Fibroblast of gingiva (primary cell): ENCODE data around the gene BRPF1.
"Not testable (repeated sequence)": the region's sequence is repeated elsewhere in the genome, so short reads cannot be mapped to it uniquely, and the experiment has no call there.

ENCODE experiments used
- DNase-seq: peaks from one replicate; pipeline ENCODE4 v3.0.0-alpha.2; 2011; ENCODE audit warnings: low read depth

Gene BRPF1

DNA sequence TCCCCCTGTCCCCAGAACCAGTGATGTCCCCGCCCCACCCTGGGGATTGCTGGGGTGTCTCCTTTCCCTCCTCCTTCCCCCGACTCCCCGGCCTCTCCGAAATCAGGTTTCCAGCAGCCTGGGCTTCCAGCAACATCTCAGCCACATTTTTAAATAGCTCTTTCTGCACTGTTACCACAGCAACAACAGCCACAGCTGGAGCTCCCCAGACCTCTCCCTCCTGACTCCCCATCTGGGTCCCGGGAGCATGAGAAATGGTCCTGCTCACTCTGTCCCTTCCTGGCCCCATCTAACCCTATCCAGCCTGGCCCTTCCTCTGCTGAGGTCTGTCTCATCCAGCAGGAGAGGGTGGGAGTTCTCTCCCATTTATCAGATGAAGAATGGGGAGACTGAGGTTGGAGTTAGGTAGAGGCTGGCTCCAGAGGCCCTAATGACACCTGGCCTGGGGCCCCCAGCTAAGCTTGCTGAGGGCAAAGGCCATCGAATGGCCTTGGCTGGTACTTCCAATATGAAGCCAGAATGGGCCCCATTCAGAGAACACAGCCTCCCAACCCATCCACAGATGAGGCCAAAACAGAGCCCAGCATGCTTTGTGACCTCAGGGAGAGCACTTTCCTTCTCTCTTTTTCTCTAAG, 36.7 kb downstream of the BRPF1 start:
- DNase-seq = no peak

- DNase-seq = no peak
Observed at GRCh38 chr3:9769012-9769411, 37.5 kb downstream of the BRPF1 start.

DNA sequence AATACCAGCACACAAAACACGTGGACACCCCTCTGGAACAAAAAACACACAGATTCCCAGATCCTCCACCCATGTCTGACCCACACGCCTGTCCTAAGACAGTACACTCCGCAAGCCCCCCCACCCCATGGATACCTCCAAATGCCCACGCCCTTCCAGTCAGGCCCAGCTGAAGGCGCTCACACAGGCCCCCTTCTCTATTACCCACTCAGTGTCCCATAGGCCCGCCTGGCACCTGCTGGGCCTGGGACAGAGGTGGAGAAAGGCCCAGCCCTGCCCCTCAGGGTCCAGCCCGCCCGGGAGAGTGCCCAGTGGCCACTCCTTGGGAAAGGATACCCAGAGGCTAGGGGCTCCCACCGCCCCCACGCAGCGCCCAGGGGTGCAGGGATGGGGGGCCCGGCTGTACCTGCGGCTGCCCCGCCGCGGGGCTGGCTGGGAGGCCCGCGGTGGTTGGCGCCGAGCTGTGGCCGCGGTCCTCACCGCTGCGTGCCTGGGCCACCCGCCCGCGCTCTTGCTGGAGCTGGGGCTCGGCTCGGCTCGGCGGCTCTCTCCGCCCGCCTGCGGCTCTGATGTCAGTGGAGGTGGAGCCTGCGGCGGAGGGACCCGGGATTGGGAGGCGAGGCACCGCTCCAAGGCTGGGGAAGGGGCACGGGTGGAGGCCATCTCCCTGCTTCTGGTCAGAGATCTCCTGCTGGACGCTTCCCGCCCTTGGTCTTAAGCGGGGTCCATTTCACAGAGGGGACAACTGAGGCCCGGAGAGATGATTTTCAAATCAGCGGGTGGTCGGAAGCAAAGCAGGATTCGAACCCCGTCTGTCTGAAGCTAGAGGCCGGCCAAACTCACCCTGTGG, 38.1 kb downstream of the BRPF1 start, which contains the start of gene CAMK1:
CAMK1 (minus strand) TSS at position 522 of the 850 bp plus-strand sequence. CDS start 2,198 bp downstream, outside the sequence.
- peak; percentile 67 for DNase-seq

DNA sequence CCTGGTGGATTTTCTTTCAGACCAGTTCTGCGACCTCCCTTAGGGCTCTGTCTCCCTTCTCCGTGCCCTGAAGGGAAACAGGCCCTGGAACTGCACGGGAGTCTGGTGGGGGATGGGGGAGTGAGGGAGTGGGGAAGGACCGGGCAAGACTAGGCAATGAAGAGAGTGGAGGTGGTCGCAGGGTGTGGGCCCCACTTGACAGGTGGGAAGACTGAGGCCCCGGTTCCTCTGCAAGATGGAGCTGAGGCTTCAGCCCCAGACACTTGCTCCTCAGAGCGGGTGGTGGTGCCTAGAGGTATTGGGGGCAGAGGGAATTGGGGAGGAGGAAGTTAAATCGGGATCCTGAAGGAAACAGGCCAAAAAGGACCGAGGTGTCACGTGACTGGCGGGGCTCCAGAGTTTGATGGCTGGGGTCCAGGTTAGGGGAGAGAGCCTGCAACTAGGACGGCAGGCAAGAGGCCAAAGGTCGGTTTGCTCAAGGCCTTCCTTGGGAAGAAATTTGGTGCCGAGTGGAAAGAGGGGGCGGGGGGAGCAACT, 38.8 kb downstream of the BRPF1 start:
- peak; percentile 74 for DNase-seq

- DNase-seq = not testable (repeated sequence)
Observed at GRCh38 chr3:9771007-9771406, 39.5 kb downstream of the BRPF1 start.

DNA sequence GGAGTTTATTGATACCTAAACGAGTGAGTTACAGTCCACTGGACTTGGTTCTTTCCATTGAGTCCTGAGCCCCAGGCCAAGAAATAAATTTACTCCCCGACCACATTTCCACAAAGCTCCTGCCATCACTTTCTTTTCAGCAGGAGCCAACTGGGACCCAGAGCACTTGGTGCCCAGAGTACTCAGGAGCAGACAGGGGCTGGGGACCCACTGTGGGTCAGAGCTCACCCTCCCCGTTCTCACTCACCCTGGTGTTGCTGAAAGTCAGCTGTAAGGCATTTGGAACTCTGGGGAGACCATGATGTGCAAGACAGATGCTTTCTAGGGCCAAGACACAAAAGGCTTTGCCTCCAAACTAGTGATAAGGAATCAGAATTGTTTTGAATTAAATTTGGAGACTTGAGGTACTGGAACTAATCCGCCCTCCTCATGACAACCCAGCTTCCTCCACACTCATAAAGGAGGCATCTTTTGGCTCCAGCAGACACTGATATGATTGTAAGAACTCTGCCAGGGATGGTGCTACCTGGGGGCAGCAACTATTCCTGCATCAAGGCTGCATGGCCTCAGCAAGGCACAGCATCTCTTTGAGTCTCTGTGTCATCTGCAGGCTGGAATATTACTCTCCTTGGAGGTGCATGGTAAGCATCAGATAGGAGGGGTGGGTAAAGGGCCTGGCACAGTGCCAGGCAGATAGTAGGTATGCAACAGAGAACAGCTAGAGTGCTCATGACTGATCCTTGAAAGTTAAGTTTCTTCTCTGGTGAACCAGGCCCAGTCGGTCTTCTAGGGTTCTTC, 45.6 kb downstream of the BRPF1 start:
- no peak for DNase-seq

DNA sequence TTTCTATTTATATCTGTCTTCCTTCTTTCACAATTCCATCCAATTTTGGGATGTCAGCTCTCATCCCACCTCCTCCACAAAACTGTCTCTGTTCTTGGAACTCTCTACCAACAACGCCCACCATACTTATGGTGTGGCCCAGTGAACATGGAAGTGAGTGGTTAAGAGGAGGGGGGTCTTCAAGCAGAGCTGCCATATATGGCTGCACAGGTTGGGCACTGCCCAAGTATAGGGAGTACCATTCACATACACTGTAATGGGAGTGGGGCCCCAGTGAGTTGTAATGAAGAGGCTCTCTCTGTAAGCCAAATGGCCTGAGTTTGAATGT, 46.1 kb downstream of the BRPF1 start:
- no peak for DNase-seq

DNA sequence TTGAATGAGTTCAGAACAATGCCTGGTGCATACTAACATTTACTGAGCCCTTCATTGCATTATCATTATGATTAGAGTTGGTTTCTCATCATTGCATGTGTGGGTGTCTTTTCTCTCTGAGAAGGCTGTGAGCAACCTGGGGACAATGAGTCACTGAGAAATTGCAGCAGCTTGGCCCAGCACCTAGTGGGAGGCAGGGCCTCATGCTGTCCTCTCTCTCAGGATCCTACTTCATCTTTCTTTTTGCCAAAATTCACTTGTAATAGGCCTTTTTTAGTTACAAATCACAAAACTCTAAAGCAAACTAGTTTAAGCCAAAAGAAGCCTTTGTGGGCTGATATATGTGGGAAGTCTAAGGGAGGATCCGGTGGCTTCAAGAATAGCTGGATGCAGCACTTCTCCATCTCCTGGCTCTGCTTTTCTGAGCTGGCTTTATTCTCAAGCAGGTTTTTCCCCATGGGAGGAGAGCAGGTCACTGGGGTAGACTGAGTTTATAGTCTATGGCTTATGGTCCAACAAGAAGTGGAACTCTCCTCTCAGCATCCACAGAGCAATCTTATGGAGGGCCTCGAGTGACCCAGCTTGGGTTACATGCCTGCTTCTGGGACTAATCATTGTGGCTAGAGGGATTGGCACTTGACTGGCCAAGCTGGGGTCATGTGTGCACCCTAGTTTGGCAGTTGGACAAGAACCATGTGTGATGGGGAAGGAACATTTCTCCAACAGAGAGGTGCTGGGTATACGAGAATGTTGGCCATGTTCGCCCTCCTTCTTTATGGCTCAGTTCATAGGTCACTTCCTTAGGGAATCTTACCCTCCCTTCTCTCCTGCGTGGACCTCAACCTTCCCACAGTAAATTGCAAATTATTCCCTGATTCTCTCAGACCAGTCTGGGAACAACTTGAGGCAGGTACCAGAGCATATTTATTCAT, 46.9 kb downstream of the BRPF1 start:
- DNase-seq = peak; percentile 47

DNA sequence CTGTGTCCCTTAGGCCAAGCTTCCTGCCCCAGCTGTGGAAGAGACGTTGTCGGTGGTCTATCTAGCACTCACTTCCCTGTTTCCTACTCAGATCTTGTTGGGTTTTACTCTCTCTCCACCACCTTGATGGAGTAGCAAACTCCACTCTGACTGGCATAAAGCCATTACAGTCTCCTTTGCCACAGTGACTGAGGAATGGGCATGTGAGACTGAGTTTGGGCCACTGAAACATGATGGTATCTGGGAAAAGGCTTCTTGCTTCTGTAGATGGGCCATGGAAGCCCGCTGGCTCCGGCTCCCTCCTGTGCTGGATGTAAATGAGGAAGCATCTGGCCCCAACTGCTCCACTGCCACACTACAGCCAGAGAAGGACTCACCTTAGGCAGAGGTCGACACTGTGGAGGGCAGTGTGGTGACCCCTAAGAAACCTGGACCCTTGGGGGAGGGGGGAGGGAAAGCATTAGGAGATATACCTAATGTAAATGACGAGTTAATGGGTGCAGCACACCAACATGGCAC, 47.6 kb downstream of the BRPF1 start:
- no peak for DNase-seq

DNA sequence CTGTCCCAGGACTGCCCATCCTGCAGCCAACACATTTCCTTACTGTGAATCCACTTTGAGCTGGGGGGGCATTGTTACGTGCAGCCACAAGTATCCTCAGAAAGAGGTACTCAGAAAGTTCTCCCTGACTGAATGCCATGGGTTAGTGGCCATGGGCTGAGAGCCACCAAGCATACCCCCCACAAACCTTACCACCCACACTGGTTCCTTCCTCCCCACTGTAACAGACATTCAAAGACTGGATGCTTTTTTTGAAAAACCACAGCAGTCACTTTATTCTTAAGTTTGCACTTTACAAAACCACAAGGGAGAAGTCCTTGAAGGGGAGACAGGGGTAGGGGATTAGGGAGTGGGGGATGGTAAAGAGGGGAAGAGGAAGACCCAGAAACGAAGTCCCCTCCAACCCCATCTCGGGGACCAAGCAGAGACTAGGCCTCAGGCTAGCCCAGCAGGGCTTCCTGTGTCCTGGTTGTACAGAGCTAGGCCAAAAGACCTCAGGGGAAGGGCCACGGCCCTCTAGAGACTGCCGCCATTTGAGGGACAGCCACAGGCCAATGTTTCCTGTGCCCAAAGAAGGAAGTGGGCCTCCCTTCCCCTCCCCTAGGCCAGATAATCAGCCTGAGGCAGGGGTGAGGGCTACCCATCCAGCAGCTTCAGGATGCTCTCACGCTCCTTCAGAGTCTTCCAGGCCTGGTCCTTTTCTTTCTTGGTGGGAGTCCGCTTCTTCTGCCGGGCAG, 48.4 kb downstream of the BRPF1 start:
- DNase-seq = no peak

- no peak for DNase-seq
Observed at GRCh38 chr3:9780458-9780812, 48.9 kb downstream of the BRPF1 start.

GRCh38 chr3:9780910-9781309, 49.4 kb downstream of the BRPF1 start:
- no peak for DNase-seq

GRCh38 chr3:9781551-9781950, 50.0 kb downstream of the BRPF1 start:
- DNase-seq = no peak

- DNase-seq = no peak
Observed at GRCh38 chr3:9781978-9782603, 50.6 kb downstream of the BRPF1 start.

GRCh38 chr3:9782770-9783169, 51.2 kb downstream of the BRPF1 start:
- DNase-seq = no peak

DNA sequence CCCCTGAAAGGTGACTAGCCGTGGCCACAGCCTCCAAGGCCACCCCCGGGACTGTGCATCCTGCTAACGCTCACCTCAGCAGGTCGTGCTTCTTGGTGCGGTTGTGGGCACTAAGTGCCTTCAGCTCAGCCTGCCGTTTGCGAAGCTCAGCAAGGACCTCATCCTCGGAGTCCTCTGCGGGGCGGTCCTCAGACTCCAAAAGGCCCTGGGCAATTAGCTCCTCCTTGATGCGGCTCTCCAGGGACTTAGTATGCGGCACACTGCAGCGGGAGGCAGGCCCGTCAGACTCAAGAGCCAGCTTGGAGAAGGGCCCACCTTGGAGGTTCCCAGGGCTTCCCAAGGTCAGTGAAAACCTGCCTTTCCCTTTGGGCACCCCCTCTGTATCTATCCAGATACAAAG, 52.4 kb downstream of the BRPF1 start:
- no peak for DNase-seq

DNA sequence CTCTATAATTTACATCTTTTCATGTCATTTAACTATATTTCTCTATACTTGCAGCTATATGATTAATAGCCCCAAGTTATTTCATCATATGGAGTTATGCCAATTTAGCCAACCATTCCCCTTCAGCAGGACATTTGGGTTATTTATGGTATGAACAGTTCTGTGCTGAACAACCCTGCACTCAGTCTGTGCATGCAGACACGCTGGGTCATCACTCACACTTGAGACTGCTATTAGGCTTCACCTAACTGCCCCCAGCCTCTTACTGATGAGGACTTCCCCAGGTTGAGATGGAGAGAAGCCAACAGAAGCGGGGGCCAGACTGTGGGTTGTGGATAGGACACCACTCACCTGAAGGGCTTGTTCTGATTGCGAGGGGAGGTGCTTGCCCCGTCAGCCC, 53.4 kb downstream of the BRPF1 start:
- no peak for DNase-seq

DNA sequence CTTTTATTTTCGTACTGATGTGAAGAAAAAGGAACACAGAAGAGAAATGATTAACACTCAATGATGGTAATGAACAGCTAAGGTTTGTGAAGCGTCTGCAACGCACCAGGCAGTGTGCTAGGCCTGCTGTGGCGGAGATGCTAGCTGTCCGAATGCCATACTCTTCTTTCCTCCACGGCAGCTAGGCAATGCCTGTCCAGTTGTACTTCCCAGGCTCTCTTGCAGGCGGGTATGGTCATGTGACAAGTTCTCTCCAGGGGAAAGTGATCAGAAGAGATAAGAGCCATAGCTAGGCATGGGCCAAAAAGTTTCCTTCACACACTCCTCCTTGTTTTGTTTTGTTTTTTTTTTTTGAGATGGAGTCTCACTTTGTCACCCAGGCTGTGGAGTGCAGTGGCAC, 54.1 kb downstream of the BRPF1 start:
- no peak for DNase-seq

DNA sequence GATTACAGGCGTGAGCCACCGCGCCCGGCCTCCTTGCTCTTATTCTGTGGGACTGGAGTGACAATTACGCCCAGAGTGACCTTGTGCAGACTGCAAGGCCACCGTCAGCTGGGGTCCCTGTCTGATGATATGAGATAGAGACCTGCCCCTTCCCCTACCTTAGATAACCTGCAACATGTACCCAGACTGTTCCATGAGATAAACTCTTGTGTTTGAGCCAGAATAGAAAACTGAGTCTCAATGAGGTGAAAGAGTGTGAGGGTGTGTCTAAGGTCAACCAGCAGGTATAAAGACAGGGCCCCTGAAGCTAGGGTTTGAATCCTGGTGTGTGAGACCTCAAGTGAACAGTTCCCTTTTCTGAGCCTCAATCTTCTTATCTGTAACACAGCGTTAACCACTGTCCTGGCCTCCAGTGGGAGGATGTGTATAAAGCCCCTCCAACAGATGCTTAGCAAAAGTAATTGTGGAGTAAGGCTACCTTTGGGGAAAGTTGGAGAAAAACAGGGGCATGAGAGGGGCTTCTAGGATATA, 54.7 kb downstream of the BRPF1 start:
- DNase-seq = no peak
